ENCODE measurements around the gene GRB7.

GRB7 gene

DNA sequence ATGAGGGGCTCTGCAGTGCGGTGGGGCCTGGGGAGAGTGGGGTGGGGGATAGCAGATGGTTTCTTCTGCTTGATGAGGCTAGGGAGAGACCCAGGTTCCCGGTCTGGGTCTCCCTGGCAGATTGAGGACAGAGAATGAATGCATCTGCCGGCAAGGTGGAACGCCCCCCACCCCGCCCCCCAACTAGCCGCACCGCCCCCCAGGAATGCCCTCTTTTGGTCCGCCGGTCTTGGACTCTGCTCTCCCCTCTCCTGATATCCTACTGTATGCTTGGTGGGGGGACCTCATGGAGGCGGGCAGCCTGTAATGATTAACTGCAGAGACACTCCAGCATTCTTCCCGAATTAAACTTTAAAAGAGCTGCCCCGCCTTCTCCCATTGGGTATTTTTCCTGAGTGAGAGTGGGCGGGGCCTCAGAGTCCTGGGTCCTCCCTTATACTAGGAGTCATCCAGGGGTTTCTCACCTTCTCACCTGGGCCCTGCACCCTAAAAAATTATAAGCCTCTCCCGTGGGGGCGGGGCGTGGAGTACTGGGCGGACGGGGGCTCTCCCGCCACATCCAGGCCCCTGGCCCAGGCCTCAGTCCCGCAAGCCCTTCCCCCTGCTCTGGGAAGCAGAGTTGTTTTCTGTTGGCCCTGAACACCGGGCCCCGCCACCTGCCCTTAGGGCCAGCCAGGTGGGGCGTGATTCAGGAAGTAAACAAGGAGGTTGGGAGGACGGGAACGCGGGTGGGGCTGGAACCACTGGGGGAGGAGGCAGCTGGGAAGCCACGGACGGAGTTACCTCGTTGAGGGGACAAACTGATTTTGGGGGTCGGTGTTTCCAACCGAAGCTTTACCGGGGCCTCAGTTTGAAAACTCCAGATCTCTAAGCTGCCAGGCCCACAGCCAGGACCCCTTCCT lies 1.5 kb downstream of the GRB7 start:
- no peak for DNase-seq (ENCODE audit: low spot score)
- Histone ChIP-seq H2BK15ac (ENCODE audit: low read length) (peak overlapping the region; percentile 69), H2AK5ac (ENCODE audit: low read depth, low read length) (peak overlapping the region; percentile 95), H3K18ac (ENCODE audit: low read length) (peak overlapping the region; percentile 91), H3K4me2 (ENCODE audit: insufficient read depth, low read length, poor library complexity, severe bottlenecking) (peak overlapping the region; percentile 94), H4K8ac (ENCODE audit: low read depth, low read length) (no peak overlapping the region), H3K9me3 (replicated peaks in 1 of 2; ENCODE audit: control insufficient read depth in 2 of 2, insufficient read depth in 1 of 2, low read depth in 1 of 2, low read length in 2 of 2) (no peaks in the 10 kb centered on the region), H2BK5ac (ENCODE audit: low read length) (peak overlapping the region; percentile 19), H3K36me3 (replicated peaks in 1 of 2; ENCODE audit: control insufficient read depth in 2 of 2, insufficient read depth in 2 of 2, low read length in 2 of 2) (no peaks in the 10 kb centered on the region), H3K79me1 (ENCODE audit: low read depth, low read length) (no peaks in the 10 kb centered on the region), H3K27ac (replicated peaks; ENCODE audit: low read length) (no peak overlapping the region), H2BK120ac (ENCODE audit: low read depth, low read length) (peak overlapping the region; percentile 75), H3K4ac (ENCODE audit: low read length) (no peak overlapping the region), H4K91ac (ENCODE audit: low read depth, low read length, poor library complexity) (peak overlapping the region; percentile 99), H3K14ac (ENCODE audit: low read length) (peak overlapping the region; percentile 75), H3K9ac (ENCODE audit: low read depth, low read length, poor library complexity) (peak overlapping the region; percentile 56), H3K27me3 (ENCODE audit: control insufficient read depth in 3 of 3, insufficient read depth in 3 of 3, low read depth in 1 of 3, low read length in 3 of 3) (peaks cover 0 to 88% (median 26%) of the 10 kb centered on the region in 3 experiments), H3K4me3 (ENCODE audit: low read length in 2 of 2) (peak overlapping the region in 1 of 2 donors; percentile 76), H3K23ac (ENCODE audit: low read depth, low read length, poor library complexity) (no peak overlapping the region), H2AFZ (ENCODE audit: low read length) (peak overlapping the region; percentile 91), H3K4me1 (ENCODE audit: control insufficient read depth in 2 of 2, insufficient read depth in 1 of 2, low read depth in 1 of 2, low read length in 2 of 2) (peaks cover 14 to 20% of the 10 kb centered on the region in 2 donors), H2BK12ac (ENCODE audit: low read length) (no peak overlapping the region)
- WGBS, 2 donors (ENCODE audit: extremely low coverage in 2 of 2, insufficient read length in 2 of 2, insufficient replicate concordance in 1 of 2) = no CpG with 5 or more reads among the region's 32 CpGs

DNA sequence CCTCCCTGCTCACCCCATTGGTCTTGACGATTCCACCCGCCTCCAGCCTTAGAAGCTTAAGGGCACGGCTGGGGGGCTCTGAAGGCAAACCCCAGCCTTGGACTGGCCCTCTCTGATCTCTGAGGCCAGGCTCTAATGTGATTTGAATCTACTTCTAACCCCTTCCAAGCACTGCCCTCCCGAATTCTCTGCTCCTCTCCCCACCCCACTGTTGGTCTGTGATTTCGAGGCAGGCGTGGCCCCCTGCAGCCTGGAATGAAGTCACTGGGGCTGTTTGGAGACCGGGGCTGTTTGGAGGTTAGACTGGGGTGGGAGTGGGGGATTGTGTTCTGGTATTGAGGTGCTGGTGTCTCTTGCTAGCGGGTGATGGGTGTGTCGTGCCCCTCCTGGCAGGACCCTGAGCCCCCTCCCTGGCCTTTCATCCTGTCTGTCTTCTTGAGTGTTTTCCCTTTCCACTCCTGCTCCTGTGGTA lies 2.2 kb downstream of the GRB7 start:
- H3K27ac ChIP-seq (replicated peaks; ENCODE audit: low read length) = no peak overlapping the region
- peak overlapping the region; percentile 69 for H2BK15ac ChIP-seq (ENCODE audit: low read length)
- WGBS, 2 donors (ENCODE audit: extremely low coverage in 2 of 2, insufficient read length in 2 of 2, insufficient replicate concordance in 1 of 2) = no CpG with 5 or more reads among the region's 9 CpGs
- no peak overlapping the region for H4K91ac ChIP-seq (ENCODE audit: low read depth, low read length, poor library complexity)
- no peak for DNase-seq (ENCODE audit: low spot score)
- peak overlapping the region; percentile 48 for H2BK120ac ChIP-seq (ENCODE audit: low read depth, low read length)
- no peak overlapping the region for H3K23ac ChIP-seq (ENCODE audit: low read depth, low read length, poor library complexity)
- peak overlapping the region; percentile 19 for H2BK5ac ChIP-seq (ENCODE audit: low read length)
- H2AFZ ChIP-seq (ENCODE audit: low read length) = peak overlapping the region; percentile 77
- peak overlapping the region; percentile 75 for H3K14ac ChIP-seq (ENCODE audit: low read length)
- H2AK5ac ChIP-seq (ENCODE audit: low read depth, low read length) = peak overlapping the region; percentile 95
- H3K9me3 ChIP-seq (replicated peaks in 1 of 2; ENCODE audit: control insufficient read depth in 2 of 2, insufficient read depth in 1 of 2, low read depth in 1 of 2, low read length in 2 of 2) = no peaks in the 10 kb centered on the region
- no peak overlapping the region for H3K4ac ChIP-seq (ENCODE audit: low read length)
- H3K4me3 ChIP-seq (ENCODE audit: low read length in 2 of 2) = no peak overlapping the region
- peaks cover 0 to 95% (median 26%) of the 10 kb centered on the region in 3 experiments for H3K27me3 ChIP-seq (ENCODE audit: control insufficient read depth in 3 of 3, insufficient read depth in 3 of 3, low read depth in 1 of 3, low read length in 3 of 3)
- H3K18ac ChIP-seq (ENCODE audit: low read length) = peak overlapping the region; percentile 75
- H3K9ac ChIP-seq (ENCODE audit: low read depth, low read length, poor library complexity) = no peak overlapping the region
- peak overlapping the region; percentile 30 for H3K4me2 ChIP-seq (ENCODE audit: insufficient read depth, low read length, poor library complexity, severe bottlenecking)
- H3K36me3 ChIP-seq (replicated peaks in 1 of 2; ENCODE audit: control insufficient read depth in 2 of 2, insufficient read depth in 2 of 2, low read length in 2 of 2) = no peaks in the 10 kb centered on the region
- no peaks in the 10 kb centered on the region for H3K79me1 ChIP-seq (ENCODE audit: low read depth, low read length)
- H3K4me1 ChIP-seq (ENCODE audit: control insufficient read depth in 2 of 2, insufficient read depth in 1 of 2, low read depth in 1 of 2, low read length in 2 of 2) = peaks cover 14 to 20% of the 10 kb centered on the region in 2 donors
- no peak overlapping the region for H4K8ac ChIP-seq (ENCODE audit: low read depth, low read length)
- H2BK12ac ChIP-seq (ENCODE audit: low read length) = peak overlapping the region; percentile 86

DNA sequence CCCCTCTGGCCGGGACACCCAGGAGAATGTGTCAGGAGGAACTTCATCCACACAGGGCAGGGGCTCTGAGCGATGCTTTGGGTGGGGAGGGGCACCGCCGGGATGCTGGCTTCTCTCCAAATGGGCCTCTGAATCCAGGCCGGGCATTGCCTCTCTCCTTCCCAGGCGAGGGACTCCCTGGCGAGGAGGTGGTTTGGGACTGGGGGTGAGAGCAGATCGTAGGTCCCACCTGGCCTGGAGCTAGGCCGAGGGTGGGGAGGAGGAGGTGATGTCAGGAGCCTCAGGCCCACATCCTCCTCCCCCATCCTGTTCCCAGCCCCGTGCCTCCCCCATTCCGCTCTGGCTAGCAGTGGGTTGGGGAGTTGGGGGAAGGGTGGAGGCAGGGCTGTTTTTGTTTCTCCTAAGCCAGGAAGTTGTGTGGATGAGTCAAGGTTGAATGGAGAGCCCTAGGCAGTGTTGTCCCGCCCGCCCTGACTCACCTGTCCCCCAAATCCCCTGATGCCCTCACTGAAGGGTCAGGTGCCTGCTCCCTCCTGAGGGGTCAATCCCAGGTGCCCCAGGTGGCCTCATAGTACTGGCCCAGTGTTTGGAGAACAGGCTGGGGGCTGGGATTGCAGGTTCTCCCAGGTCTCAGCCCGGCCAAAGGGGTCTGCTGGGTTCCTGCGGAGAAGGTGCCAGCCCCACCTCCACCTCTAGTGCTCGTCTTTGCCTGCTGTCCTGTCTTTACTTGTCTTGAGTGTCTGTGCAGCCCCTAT lies 2.8 kb downstream of the GRB7 start:
- no CpG with 5 or more reads among the region's 16 CpGs for WGBS, 2 donors (ENCODE audit: extremely low coverage in 2 of 2, insufficient read length in 2 of 2, insufficient replicate concordance in 1 of 2)
- H4K8ac ChIP-seq (ENCODE audit: low read depth, low read length) = no peak overlapping the region

More for the DNA sequence above, 2.8 kb downstream of the GRB7 start:
- H3K9ac ChIP-seq (ENCODE audit: low read depth, low read length, poor library complexity) = peak overlapping the region; percentile 67
- peak overlapping the region; percentile 95 for H2AK5ac ChIP-seq (ENCODE audit: low read depth, low read length)
- no peak overlapping the region for H3K4me2 ChIP-seq (ENCODE audit: insufficient read depth, low read length, poor library complexity, severe bottlenecking)
- no peak overlapping the region for H3K27ac ChIP-seq (replicated peaks; ENCODE audit: low read length)
- no peaks in the 10 kb centered on the region for H3K79me1 ChIP-seq (ENCODE audit: low read depth, low read length)
- peak overlapping the region; percentile 86 for H2BK12ac ChIP-seq (ENCODE audit: low read length)
- no peak overlapping the region for H3K4me3 ChIP-seq (ENCODE audit: low read length in 2 of 2)
- H2AFZ ChIP-seq (ENCODE audit: low read length) = peak overlapping the region; percentile 77
- peak overlapping the region; percentile 75 for H3K18ac ChIP-seq (ENCODE audit: low read length)
- H3K9me3 ChIP-seq (replicated peaks in 1 of 2; ENCODE audit: control insufficient read depth in 2 of 2, insufficient read depth in 1 of 2, low read depth in 1 of 2, low read length in 2 of 2) = no peaks in the 10 kb centered on the region
- H3K27me3 ChIP-seq (ENCODE audit: control insufficient read depth in 3 of 3, insufficient read depth in 3 of 3, low read depth in 1 of 3, low read length in 3 of 3) = peaks cover 0 to 99% (median 26%) of the 10 kb centered on the region in 3 experiments
- no peak overlapping the region for H4K91ac ChIP-seq (ENCODE audit: low read depth, low read length, poor library complexity)
- peak overlapping the region; percentile 71 for H2BK5ac ChIP-seq (ENCODE audit: low read length)
- H3K4ac ChIP-seq (ENCODE audit: low read length) = no peak overlapping the region
- H2BK15ac ChIP-seq (ENCODE audit: low read length) = peak overlapping the region; percentile 90
- peak overlapping the region; percentile 54 for H2BK120ac ChIP-seq (ENCODE audit: low read depth, low read length)
- peaks cover 14 to 20% of the 10 kb centered on the region in 2 donors for H3K4me1 ChIP-seq (ENCODE audit: control insufficient read depth in 2 of 2, insufficient read depth in 1 of 2, low read depth in 1 of 2, low read length in 2 of 2)
- H3K14ac ChIP-seq (ENCODE audit: low read length) = peak overlapping the region; percentile 75
- H3K36me3 ChIP-seq (replicated peaks in 1 of 2; ENCODE audit: control insufficient read depth in 2 of 2, insufficient read depth in 2 of 2, low read length in 2 of 2) = no peaks in the 10 kb centered on the region
- no peak for DNase-seq (ENCODE audit: low spot score)
- no peak overlapping the region for H3K23ac ChIP-seq (ENCODE audit: low read depth, low read length, poor library complexity)
